ENCODE results near the gene UBAC2. TPM values are rescaled to one million over a fixed set of nuclear protein-coding genes. Genes with fewer than 3 reads are reported as not detected.

The UBAC2 gene
- total and polyA plus RNA-seq, 2 experiments from 2014 or later, result 78.2 to 83.1 TPM

DNA sequence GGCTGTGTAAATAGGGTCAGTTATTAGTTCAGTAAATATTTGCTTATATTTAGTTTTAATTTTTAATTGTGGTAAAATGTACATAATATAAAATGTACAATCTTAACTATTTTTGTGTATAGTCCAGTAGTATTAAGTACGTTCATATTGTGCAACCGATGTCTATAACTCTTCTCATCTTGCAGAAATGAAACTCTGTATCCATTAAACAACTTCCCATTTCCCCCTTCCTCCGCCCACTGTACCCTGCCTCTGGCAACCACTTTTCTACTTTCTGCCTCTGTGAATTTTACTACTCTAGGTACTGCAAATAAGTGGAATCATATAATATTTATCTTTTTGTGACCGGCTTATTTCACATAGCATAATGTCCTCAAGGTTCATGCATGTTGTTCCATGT lies 24.4 kb downstream of the UBAC2 start:
- H3K4me2 ChIP-seq, result no peak overlapping the region
- no peaks in the 10 kb centered on the region for H3K27me3 ChIP-seq
- H2AFZ ChIP-seq, result no peak overlapping the region
- no peak for TF ChIP-seq EZH2 (IDR thresholded peaks at IDR 0.05; ENCODE audit: borderline replicate concordance)
- TF ChIP-seq, protein P1, sequence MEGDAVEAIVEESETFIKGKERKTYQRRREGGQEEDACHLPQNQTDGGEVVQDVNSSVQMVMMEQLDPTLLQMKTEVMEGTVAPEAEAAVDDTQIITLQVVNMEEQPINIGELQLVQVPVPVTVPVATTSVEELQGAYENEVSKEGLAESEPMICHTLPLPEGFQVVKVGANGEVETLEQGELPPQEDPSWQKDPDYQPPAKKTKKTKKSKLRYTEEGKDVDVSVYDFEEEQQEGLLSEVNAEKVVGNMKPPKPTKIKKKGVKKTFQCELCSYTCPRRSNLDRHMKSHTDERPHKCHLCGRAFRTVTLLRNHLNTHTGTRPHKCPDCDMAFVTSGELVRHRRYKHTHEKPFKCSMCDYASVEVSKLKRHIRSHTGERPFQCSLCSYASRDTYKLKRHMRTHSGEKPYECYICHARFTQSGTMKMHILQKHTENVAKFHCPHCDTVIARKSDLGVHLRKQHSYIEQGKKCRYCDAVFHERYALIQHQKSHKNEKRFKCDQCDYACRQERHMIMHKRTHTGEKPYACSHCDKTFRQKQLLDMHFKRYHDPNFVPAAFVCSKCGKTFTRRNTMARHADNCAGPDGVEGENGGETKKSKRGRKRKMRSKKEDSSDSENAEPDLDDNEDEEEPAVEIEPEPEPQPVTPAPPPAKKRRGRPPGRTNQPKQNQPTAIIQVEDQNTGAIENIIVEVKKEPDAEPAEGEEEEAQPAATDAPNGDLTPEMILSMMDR (IDR thresholded peaks at IDR 0.05; ENCODE audit: poor library complexity), result no peak
- H3K79me2 ChIP-seq, result peaks cover 96% of the 10 kb centered on the region
- H3K27ac ChIP-seq, result no peak overlapping the region
- WGBS (ENCODE audit: low lambda C conversion rate, missing lambda C conversion rate), result 70% methylated on average over 4 of the region's 4 CpGs
- no peaks in the 10 kb centered on the region for H3K36me3 ChIP-seq (replicated peaks; ENCODE audit: insufficient read depth, low read depth)
- no peak for DNase-seq (ENCODE audit: low spot score)
- H4K20me1 ChIP-seq (ENCODE audit: insufficient read depth, poor library complexity, severe bottlenecking), result peaks cover 46% of the 10 kb centered on the region
- no peaks in the 10 kb centered on the region for H3K9me2 ChIP-seq (replicated peaks; ENCODE audit: insufficient read depth)
- H3K4me3 ChIP-seq, result no peak overlapping the region
- H3K4me1 ChIP-seq (ENCODE audit: insufficient read depth), result peaks cover 9% of the 10 kb centered on the region
- no peaks in the 10 kb centered on the region for H3K9me3 ChIP-seq (ENCODE audit: low read depth)

DNA sequence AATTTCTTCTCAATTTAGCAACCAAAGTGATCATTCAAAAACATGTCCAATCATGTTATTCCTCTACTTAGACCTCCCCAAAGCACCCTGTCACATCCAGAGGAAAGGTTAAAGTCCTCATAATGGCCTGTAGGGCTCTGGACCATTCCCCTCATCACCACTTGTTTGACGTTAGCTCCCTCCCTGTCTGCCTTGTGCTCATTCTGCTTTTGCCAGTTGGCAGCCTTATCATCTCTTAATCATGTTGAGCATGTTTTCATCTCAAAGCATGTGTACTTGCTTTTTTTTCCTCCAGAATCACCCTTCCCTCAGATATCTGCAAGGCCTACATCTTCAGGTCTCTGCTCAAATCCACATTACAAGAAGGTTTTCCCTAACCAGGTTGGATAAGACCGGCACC lies 25.9 kb downstream of the UBAC2 start:
- no peaks in the 10 kb centered on the region for H3K36me3 ChIP-seq (replicated peaks; ENCODE audit: insufficient read depth, low read depth)
- H3K27me3 ChIP-seq, result no peaks in the 10 kb centered on the region
- H3K4me2 ChIP-seq, result no peak overlapping the region
- peaks cover 9% of the 10 kb centered on the region for H3K4me1 ChIP-seq (ENCODE audit: insufficient read depth)
- H3K9me3 ChIP-seq (ENCODE audit: low read depth), result no peaks in the 10 kb centered on the region
- no peak overlapping the region for H2AFZ ChIP-seq
- no peak for DNase-seq (ENCODE audit: low spot score)
- H3K4me3 ChIP-seq, result no peak overlapping the region
- WGBS (ENCODE audit: low lambda C conversion rate, missing lambda C conversion rate), result 83% methylated on average over 2 of the region's 2 CpGs
- peaks cover 54% of the 10 kb centered on the region for H4K20me1 ChIP-seq (ENCODE audit: insufficient read depth, poor library complexity, severe bottlenecking)
- peaks cover 96% of the 10 kb centered on the region for H3K79me2 ChIP-seq
- TF ChIP-seq, protein P1 (IDR thresholded peaks at IDR 0.05; ENCODE audit: poor library complexity), result no peak
- TF ChIP-seq EZH2phosphoT487 (IDR thresholded peaks at IDR 0.05; ENCODE audit: low read depth, severe bottlenecking, unreplicated experiment) (no peak), EZH2 (IDR thresholded peaks at IDR 0.05; ENCODE audit: borderline replicate concordance) (no peak)
- no peaks in the 10 kb centered on the region for H3K9me2 ChIP-seq (replicated peaks; ENCODE audit: insufficient read depth)
- H3K27ac ChIP-seq, result no peak overlapping the region

DNA sequence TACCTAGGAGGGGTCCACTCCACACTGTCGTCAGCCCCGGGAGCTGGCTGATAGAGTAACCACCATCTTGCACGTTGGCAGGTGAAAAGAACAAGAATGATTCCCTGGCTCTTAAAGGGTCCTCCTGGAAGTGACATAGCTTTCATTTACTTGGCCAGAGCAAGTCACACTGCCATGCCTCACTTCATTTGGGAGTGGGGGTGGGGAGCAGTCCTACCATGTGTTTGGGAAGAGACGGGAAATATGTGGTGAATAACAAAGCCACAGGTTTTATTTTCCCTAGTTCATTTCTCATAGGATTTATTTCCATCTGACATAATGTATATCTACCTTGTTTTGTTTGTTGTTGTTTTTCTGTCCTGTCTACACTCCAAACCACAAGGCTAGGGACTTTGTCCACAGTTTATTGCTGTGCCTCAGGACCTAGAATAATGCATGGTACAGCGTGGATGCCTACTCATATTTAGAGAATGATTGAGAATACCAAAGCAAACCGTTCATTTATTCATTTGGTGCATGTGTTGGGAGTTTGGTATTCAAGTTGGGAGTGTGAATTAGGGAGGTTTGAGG lies 26.8 kb downstream of the UBAC2 start:
- peaks cover 54% of the 10 kb centered on the region for H4K20me1 ChIP-seq (ENCODE audit: insufficient read depth, poor library complexity, severe bottlenecking)
- 93% methylated on average over 6 of the region's 6 CpGs for WGBS (ENCODE audit: low lambda C conversion rate, missing lambda C conversion rate)
- no peak for TF ChIP-seq EZH2 (IDR thresholded peaks at IDR 0.05; ENCODE audit: borderline replicate concordance)
- TF ChIP-seq, protein P1 (IDR thresholded peaks at IDR 0.05; ENCODE audit: poor library complexity), result no peak
- no peak overlapping the region for H3K27ac ChIP-seq
- H3K27me3 ChIP-seq, result no peaks in the 10 kb centered on the region
- H2AFZ ChIP-seq, result no peak overlapping the region
- H3K9me2 ChIP-seq (replicated peaks; ENCODE audit: insufficient read depth), result no peaks in the 10 kb centered on the region
- no peaks in the 10 kb centered on the region for H3K36me3 ChIP-seq (replicated peaks; ENCODE audit: insufficient read depth, low read depth)
- H3K79me2 ChIP-seq, result peaks cover 95% of the 10 kb centered on the region
- peaks cover 9% of the 10 kb centered on the region for H3K4me1 ChIP-seq (ENCODE audit: insufficient read depth)
- no peak overlapping the region for H3K4me3 ChIP-seq
- no peak overlapping the region for H3K4me2 ChIP-seq
- no peak for DNase-seq (ENCODE audit: low spot score)
- no peaks in the 10 kb centered on the region for H3K9me3 ChIP-seq (ENCODE audit: low read depth)

Measured in hepatocyte (in vitro differentiated cells).